ENCODE data around the gene RRH.
"Not testable (repeated sequence)": the region's sequence is repeated elsewhere in the genome, so short reads cannot be mapped to it uniquely, and the experiment has no call there.

The RRH gene

GRCh38 chr4:109875106-109875505 is 47.3 kb downstream of the RRH start:
- no peaks in the 10 kb centered on the region for H3K9me3 ChIP-seq (ENCODE audit: severe bottlenecking)
- no peak for TF ChIP-seq CTCF (IDR thresholded peaks at IDR 0.05; ENCODE audit: low read depth, low read length)
- no peaks in the 10 kb centered on the region for H3K36me3 ChIP-seq
- H3K27ac ChIP-seq = no peak overlapping the region
- no peak overlapping the region for H3K4me3 ChIP-seq (ENCODE audit: low read depth, low read length)
- H3K27me3 ChIP-seq (ENCODE audit: insufficient read depth, low read depth, severe bottlenecking) = no peaks in the 10 kb centered on the region
- no peak for DNase-seq

- H3K27ac ChIP-seq; H3K27me3 ChIP-seq (ENCODE audit: insufficient read depth, low read depth, severe bottlenecking); H3K36me3 ChIP-seq; H3K4me3 ChIP-seq (ENCODE audit: low read depth, low read length); DNase-seq; H3K9me3 ChIP-seq (ENCODE audit: severe bottlenecking): not testable (repeated sequence)
Observed at GRCh38 chr4:109875553-109875952, 47.8 kb downstream of the RRH start.

- H3K9me3 ChIP-seq (ENCODE audit: severe bottlenecking) = no peaks in the 10 kb centered on the region
- no peak for DNase-seq
- no peak overlapping the region for H3K27ac ChIP-seq
Observed at GRCh38 chr4:109876634-109877265, 49.0 kb downstream of the RRH start.

DNA sequence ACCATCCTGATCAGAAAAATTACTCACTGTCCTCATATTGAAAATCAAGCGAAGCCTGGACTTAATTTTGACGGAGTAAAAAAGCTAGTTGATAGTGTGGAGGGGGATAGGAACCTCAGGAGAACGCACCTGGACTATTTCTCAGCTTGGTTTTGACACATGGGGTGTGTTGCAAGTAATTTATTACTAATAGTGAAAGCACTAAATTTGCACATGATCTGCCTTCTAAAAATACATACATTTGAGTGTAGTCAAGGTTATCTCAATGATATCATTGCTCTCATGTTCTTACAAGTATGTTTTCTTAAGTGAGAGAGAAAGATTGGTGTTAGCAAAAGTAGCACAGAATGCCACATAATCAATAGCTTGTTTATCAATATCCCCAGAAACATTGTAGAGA is 49.6 kb downstream of the RRH start:
- no peak for DNase-seq
- no peak overlapping the region for H3K27ac ChIP-seq
- H3K4me3 ChIP-seq (ENCODE audit: low read depth, low read length) = no peak overlapping the region
- no peaks in the 10 kb centered on the region for H3K9me3 ChIP-seq (ENCODE audit: severe bottlenecking)
- no peaks in the 10 kb centered on the region for H3K27me3 ChIP-seq (ENCODE audit: insufficient read depth, low read depth, severe bottlenecking)
- TF ChIP-seq CTCF (IDR thresholded peaks at IDR 0.05; ENCODE audit: low read depth, low read length) = no peak
- H3K36me3 ChIP-seq = no peaks in the 10 kb centered on the region

More at GRCh38 chr4:109876634-109877265, 49.0 kb downstream of the RRH start:
- no peak for TF ChIP-seq CTCF (IDR thresholded peaks at IDR 0.05; ENCODE audit: low read depth, low read length)
- Histone ChIP-seq H3K27me3 (ENCODE audit: insufficient read depth, low read depth, severe bottlenecking) (no peaks in the 10 kb centered on the region), H3K4me3 (ENCODE audit: low read depth, low read length) (no peak overlapping the region), H3K36me3 (no peaks in the 10 kb centered on the region)

GRCh38 chr4:109878355-109878754 is 50.6 kb downstream of the RRH start:
- H3K36me3 ChIP-seq = no peaks in the 10 kb centered on the region
- no peak overlapping the region for H3K4me3 ChIP-seq (ENCODE audit: low read depth, low read length)
- no peak for TF ChIP-seq CTCF (IDR thresholded peaks at IDR 0.05; ENCODE audit: low read depth, low read length)
- no peaks in the 10 kb centered on the region for H3K27me3 ChIP-seq (ENCODE audit: insufficient read depth, low read depth, severe bottlenecking)
- DNase-seq = no peak
- H3K9me3 ChIP-seq (ENCODE audit: severe bottlenecking) = no peaks in the 10 kb centered on the region
- no peak overlapping the region for H3K27ac ChIP-seq

DNA sequence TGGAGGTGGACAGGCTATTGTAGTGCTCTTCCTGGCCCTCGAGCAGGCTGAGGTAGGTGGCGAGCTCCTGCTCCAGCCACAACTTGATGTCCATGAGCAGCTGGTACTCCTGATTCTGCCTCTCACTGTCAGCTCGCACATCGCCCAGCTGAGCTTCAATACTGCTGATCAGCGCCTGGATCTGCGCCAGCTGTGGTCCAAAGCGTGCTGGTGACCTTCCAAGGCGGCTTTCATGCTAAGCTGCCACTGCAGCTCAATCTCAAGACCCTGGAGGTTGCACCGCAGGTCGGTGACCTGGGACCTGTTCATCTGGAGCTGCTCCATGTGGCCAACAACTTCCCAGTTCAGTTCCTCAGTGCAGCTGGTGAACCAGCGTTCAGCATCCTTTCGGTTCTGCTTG is 51.3 kb downstream of the RRH start:
- Histone ChIP-seq H3K27me3 (ENCODE audit: insufficient read depth, low read depth, severe bottlenecking) (no peaks in the 10 kb centered on the region), H3K4me3 (ENCODE audit: low read depth, low read length) (no peak overlapping the region)
- no peak for TF ChIP-seq CTCF (IDR thresholded peaks at IDR 0.05; ENCODE audit: low read depth, low read length)

More for the DNA sequence above, 51.3 kb downstream of the RRH start:
- Histone ChIP-seq H3K27ac (no peak overlapping the region), H3K36me3 (no peaks in the 10 kb centered on the region), H3K9me3 (ENCODE audit: severe bottlenecking) (no peaks in the 10 kb centered on the region)
- DNase-seq = no peak

All from WERI-Rb-1 (cell line).